IMR-90 (cell line): Measurements from ENCODE around the gene GDPD5. TPM values are rescaled to one million over a fixed set of nuclear protein-coding genes. Genes with fewer than 3 reads are reported as not detected.

Source experiments
- ATAC-seq: fragments of 200-7000 bp; cut with Tn5 transposase; 2 replicates; pipeline ENCODE4 v1.9.1; 2020; ENCODE audit warnings: low read depth, mild to moderate bottlenecking, moderate library complexity
- BruUV-seq: library from RNA; stranded (reverse); fragments of 400-500 nt; replicated peaks from 2 replicates; lab custom pipeline; 2021; lab: Mats Ljungman, UMichigan
- CTCF ChIA-PET: fragments of 300-600 bp; formaldehyde crosslinking; extraction: SDS; loops from one replicate; lab custom pipeline; 2021; ENCODE audit warnings: antibody characterized with exemption; lab: Yijun Ruan, JAX
- POLR2A ChIA-PET: fragments of 300-600 bp; sonication (Branson Sonifier 250); formaldehyde crosslinking; loops from one replicate; lab custom pipeline; 2022; ENCODE audit warnings: antibody characterized with exemption; ENCODE audit not compliant: unreplicated experiment; lab: Charles Lee
- DNase-seq: peaks from one replicate; pipeline ENCODE4 v3.0.0; 2013
- H2AFZ ChIP-seq: replicated peaks from 2 replicates; pipeline ENCODE3; 2013; ENCODE audit warnings: low read length, mild to moderate bottlenecking; ENCODE audit not compliant: poor library complexity
- H2AK5ac ChIP-seq: 2 replicates; pipeline ENCODE4 v1.6.1; 2013; ENCODE audit warnings: low read depth, low read length, inconsistent platforms
- H2AK9ac ChIP-seq: replicated peaks from 2 replicates; pipeline ENCODE3; 2013; ENCODE audit warnings: mild to moderate bottlenecking, low read depth, low read length, moderate library complexity; ENCODE audit not compliant: poor library complexity
- H2BK120ac ChIP-seq: 2 replicates; pipeline ENCODE4 v1.6.1; 2013; ENCODE audit warnings: low read depth, low read length, inconsistent platforms
- H2BK15ac ChIP-seq: 3 replicates; pipeline ENCODE4 v1.6.1; 2013; ENCODE audit warnings: low read depth, low read length, inconsistent platforms
- H2BK20ac ChIP-seq: 2 replicates; pipeline ENCODE4 v1.6.1; 2013; ENCODE audit warnings: low read depth, mild to moderate bottlenecking, inconsistent platforms, low read length, moderate library complexity
- H2BK5ac ChIP-seq: 2 replicates; pipeline ENCODE4 v1.6.1; 2013; ENCODE audit warnings: mild to moderate bottlenecking, low read depth, low read length, inconsistent platforms; ENCODE audit not compliant: poor library complexity, severe bottlenecking
- H3K14ac ChIP-seq: replicated peaks from 2 replicates; pipeline ENCODE4 v1.6.1; 2013; ENCODE audit warnings: low read depth, low read length, inconsistent platforms
- H3K18ac ChIP-seq: 2 replicates; pipeline ENCODE4 v1.6.1; 2013; ENCODE audit warnings: low read depth, low read length, control low read depth
- H3K23ac ChIP-seq: 2 replicates; pipeline ENCODE4 v1.6.1; 2013; ENCODE audit warnings: low read depth, low read length, inconsistent platforms
- H3K27ac ChIP-seq: 2 replicates; pipeline ENCODE4 v1.5.1; 2013; ENCODE audit warnings: mild to moderate bottlenecking, control low read depth, low read length; ENCODE audit not compliant: insufficient read depth
- H3K27me3 ChIP-seq: 2 replicates; pipeline ENCODE4 v1.6.1; 2013; ENCODE audit warnings: low read length; ENCODE audit not compliant: control insufficient read depth, insufficient read depth
- H3K36me3 ChIP-seq: 2 replicates; pipeline ENCODE4 v1.6.1; 2013; ENCODE audit warnings: low read length, mixed read lengths; ENCODE audit not compliant: control insufficient read depth, insufficient read depth
- H3K4ac ChIP-seq: 2 replicates; pipeline ENCODE4 v1.6.1; 2013; ENCODE audit warnings: low read depth, low read length, inconsistent platforms
- H3K4me1 ChIP-seq: 2 replicates; pipeline ENCODE4 v1.6.1; 2013; ENCODE audit warnings: low read length, mixed read lengths; ENCODE audit not compliant: control insufficient read depth, insufficient read depth
- H3K4me2 ChIP-seq: 2 replicates; pipeline ENCODE4 v1.6.1; 2013; ENCODE audit warnings: low read depth, mild to moderate bottlenecking, control low read depth, low read length, moderate library complexity
- H3K4me3 ChIP-seq: 2 replicates; pipeline ENCODE4 v1.5.1; 2013; ENCODE audit warnings: low read depth, mild to moderate bottlenecking, control low read depth, low read length, moderate library complexity; ENCODE audit not compliant: insufficient read depth
- H3K56ac ChIP-seq: 2 replicates; pipeline ENCODE4 v1.6.1; 2013; ENCODE audit warnings: low read length, inconsistent platforms; ENCODE audit not compliant: insufficient read depth; ENCODE audit errors: extremely low read depth
- H3K79me1 ChIP-seq, 2 experiments: 2 replicates each; pipeline ENCODE4 v1.6.1; 2013; ENCODE audit warnings: low read length in 2 of 2, inconsistent platforms in 1 of 2, low read depth in 1 of 2
- H3K9ac ChIP-seq: 2 replicates; pipeline ENCODE4 v1.6.1; 2013; ENCODE audit warnings: low read depth, low read length, control low read depth
- H3K9me1 ChIP-seq: 2 replicates; pipeline ENCODE4 v1.6.1; 2013; ENCODE audit warnings: low read length, inconsistent platforms; ENCODE audit not compliant: insufficient read depth
- H3K9me3 ChIP-seq: 2 replicates; pipeline ENCODE4 v1.6.1; 2013; ENCODE audit warnings: low read length; ENCODE audit not compliant: control insufficient read depth, insufficient read depth
- H4K20me1 ChIP-seq: 2 replicates; pipeline ENCODE4 v1.6.1; 2013; ENCODE audit warnings: low read length, inconsistent platforms; ENCODE audit not compliant: insufficient read depth
- H4K5ac ChIP-seq: 2 replicates; pipeline ENCODE4 v1.6.1; 2013; ENCODE audit warnings: mild to moderate bottlenecking, low read depth, low read length, control low read depth
- H4K8ac ChIP-seq, 2 experiments: 2 replicates each; pipeline ENCODE4 v1.6.1; 2013; ENCODE audit warnings: low read depth in 2 of 2, low read length in 2 of 2, control low read depth in 1 of 2, inconsistent platforms in 1 of 2
- H4K91ac ChIP-seq: 2 replicates; pipeline ENCODE4 v1.6.1; 2013; ENCODE audit warnings: low read depth, low read length, inconsistent platforms; ENCODE audit not compliant: insufficient read depth
- BHLHE40 ChIP-seq: fragments of 150-350 bp; IDR thresholded peaks from 2 replicates; pipeline ENCODE4 v1.6.1; 2016; ENCODE audit warnings: mild to moderate bottlenecking, low read depth, low read length
- CEBPB ChIP-seq: IDR thresholded peaks from 2 replicates; pipeline ENCODE4 v1.6.1; 2012; ENCODE audit warnings: low read depth, low read length, improper control_type of control experiment
- FOS ChIP-seq: fragments of 150-350 bp; IDR thresholded peaks from 2 replicates; pipeline ENCODE4 v1.6.1; 2016; ENCODE audit warnings: low read depth, low read length
- MAFK ChIP-seq: IDR thresholded peaks from 2 replicates; pipeline ENCODE4 v1.6.1; 2012; ENCODE audit warnings: low read depth, low read length, improper control_type of control experiment
- MAZ ChIP-seq: IDR thresholded peaks from 2 replicates; pipeline ENCODE4 v1.6.1; 2012; ENCODE audit warnings: low read depth, mild to moderate bottlenecking, low read length, improper control_type of control experiment, moderate library complexity, borderline replicate concordance
- MXI1 ChIP-seq: IDR thresholded peaks from 2 replicates; pipeline ENCODE4 v1.6.1; 2012; ENCODE audit warnings: low read depth, mild to moderate bottlenecking, low read length, moderate library complexity, borderline replicate concordance
- POLR2A ChIP-seq: IDR thresholded peaks from 2 replicates; pipeline ENCODE4 v1.6.1; 2012; ENCODE audit warnings: mild to moderate bottlenecking, low read depth, low read length
- RAD21 ChIP-seq: IDR thresholded peaks from 2 replicates; pipeline ENCODE4 v1.6.1; 2012; ENCODE audit warnings: low read length, improper control_type of control experiment
- RCOR1 ChIP-seq: IDR thresholded peaks from 2 replicates; pipeline ENCODE4 v1.6.1; 2012; ENCODE audit warnings: mild to moderate bottlenecking, low read length, improper control_type of control experiment; ENCODE audit not compliant: insufficient replicate concordance
- RFX5 ChIP-seq: IDR thresholded peaks from 2 replicates; pipeline ENCODE4 v1.8.0; 2012; ENCODE audit warnings: low read depth, mild to moderate bottlenecking, low read length, moderate library complexity
- whole genome bisulfite sequencing, 2 experiments: methylation state at CpG; one replicate each; pipeline versions ENCODE4 v1.1.5 to v1.1.7; 2013; ENCODE audit warnings: missing lambda C conversion rate in 2 of 2; ENCODE audit not compliant: insufficient read length in 1 of 2; ENCODE audit errors: extremely low coverage in 2 of 2; 5-methylcytosine and 5-hydroxymethylcytosine counted together
- dilution Hi-C: fragments of 300-500 bp; cut with HindIII; formaldehyde crosslinking; loops from one replicate; pipeline ENCODE4 v1.14.3; 2018; ENCODE audit warnings: low sequenced_read_pairs; ENCODE audit not compliant: unreplicated experiment
- in situ Hi-C: fragments of 300-500 bp; cut with MboI; formaldehyde crosslinking; loops from 3 replicates; pipeline ENCODE4 v1.14.3; 2019; ENCODE audit warnings: low sequenced_read_pairs, inconsistent platforms, mixed read lengths
- intact Hi-C: fragments of 100-400 bp; cut with micrococcal nuclease; formaldehyde crosslinking; loops from 2 replicates; pipeline ENCODE4 v1.10.0; 2022
- polyA plus RNA-seq, 3 experiments: library from polyadenylated mRNA; depleted of rRNA; stranded (reverse); fragments of >200 nt; gene quantifications; 2 replicates each; pipeline ENCODE4 v1.2.3, GENCODE V29; 2012; ENCODE audit warnings: low replicate concordance in 1 of 3
- total RNA-seq: library from RNA; depleted of rRNA; stranded (reverse); fragments of >200 nt; gene quantifications from 2 replicates; pipeline ENCODE4 v1.2.3, GENCODE V29; 2012
- TF ChIP-seq, protein P1 (sequence below): fragments of 150-350 bp; IDR thresholded peaks from 2 replicates; pipeline ENCODE4 v1.6.1; 2016; ENCODE audit warnings: low read depth, mild to moderate bottlenecking, low read length, moderate library complexity, borderline replicate concordance
- TF ChIP-seq, protein P2 (sequence below): fragments of 150-350 bp; IDR thresholded peaks from 2 replicates; pipeline ENCODE4 v1.6.1; 2017; ENCODE audit warnings: mild to moderate bottlenecking, antibody characterized with exemption, low read length, low read depth
- TF ChIP-seq, protein P3 (sequence below): conservative IDR thresholded peaks from 2 replicates; pipeline ENCODE4 v1.5.1; 2012; ENCODE audit warnings: mild to moderate bottlenecking, low read depth, low read length, improper control_type of control experiment

The GDPD5 gene
- total and polyA plus RNA-seq, 2 of the 4 experiments (the other 2 are of a cell fraction): 2.0 to 7.9 TPM

DNA sequence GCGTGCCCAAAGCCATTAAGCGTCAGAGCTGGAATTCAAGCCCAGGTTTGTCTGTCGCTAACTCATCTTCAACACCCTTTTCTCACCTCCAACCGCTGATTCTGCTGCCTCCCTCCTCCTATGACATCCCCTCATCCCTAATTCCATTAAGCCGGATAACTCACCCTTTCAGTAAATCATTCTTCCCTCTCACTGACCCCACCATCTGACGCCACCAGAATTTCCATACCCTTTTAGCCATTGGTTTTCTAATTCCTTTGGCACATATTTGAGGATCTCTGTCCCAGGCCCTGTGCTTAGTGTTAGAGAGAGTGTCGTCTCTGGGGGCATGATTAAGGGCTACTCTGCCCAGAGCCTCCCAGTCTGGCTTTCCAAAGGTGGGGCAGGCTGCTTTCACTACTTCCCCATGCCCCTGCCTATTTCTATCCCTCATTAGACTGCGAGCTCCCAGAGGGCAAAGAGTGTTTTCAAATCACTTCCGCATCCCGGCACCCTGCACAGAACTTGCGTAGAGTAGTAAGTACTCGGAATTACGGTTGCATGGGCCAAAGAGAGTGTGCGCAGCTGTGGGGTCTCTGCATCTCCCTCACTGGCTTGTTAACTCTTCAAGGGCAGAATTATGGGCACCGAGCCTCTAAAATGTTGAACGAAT is 96.6 kb downstream of the GDPD5 start (continued):
- no peak for TF ChIP-seq POLR2A

DNA sequence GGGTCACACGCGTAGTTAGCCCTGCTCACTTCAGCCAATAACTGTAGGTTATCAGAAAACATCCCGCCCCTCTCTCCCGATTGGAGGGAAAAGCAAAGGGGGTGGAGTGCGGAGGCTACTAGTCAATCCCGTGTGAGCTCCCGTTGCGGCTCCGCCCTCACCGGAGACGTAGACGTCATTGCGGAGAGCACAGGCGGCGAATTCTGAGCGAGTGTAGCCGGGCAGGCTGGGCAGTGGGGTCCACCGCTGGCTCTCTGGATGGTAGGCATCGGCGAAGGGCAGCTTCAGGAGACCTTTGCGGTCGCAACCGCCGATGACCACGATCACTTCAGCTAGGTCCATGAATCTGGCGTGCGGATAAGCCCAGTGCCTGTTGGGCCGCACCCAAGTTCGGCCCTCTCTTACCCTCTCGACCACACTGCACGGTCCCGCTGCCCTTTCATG is 97.4 kb downstream of the GDPD5 start:
- no peak overlapping the region for H3K23ac ChIP-seq
- TF ChIP-seq RCOR1: no peak
- no peak for TF ChIP-seq MAFK
- no peak for TF ChIP-seq MAZ
- no peak for TF ChIP-seq RFX5
- TF ChIP-seq, protein P1, sequence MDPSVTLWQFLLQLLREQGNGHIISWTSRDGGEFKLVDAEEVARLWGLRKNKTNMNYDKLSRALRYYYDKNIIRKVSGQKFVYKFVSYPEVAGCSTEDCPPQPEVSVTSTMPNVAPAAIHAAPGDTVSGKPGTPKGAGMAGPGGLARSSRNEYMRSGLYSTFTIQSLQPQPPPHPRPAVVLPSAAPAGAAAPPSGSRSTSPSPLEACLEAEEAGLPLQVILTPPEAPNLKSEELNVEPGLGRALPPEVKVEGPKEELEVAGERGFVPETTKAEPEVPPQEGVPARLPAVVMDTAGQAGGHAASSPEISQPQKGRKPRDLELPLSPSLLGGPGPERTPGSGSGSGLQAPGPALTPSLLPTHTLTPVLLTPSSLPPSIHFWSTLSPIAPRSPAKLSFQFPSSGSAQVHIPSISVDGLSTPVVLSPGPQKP: no peak
- TF ChIP-seq BHLHE40: no peak
- TF ChIP-seq POLR2A: no peak
- TF ChIP-seq MXI1: no peak
- TF ChIP-seq CEBPB: no peak
- no peak for TF ChIP-seq RAD21
- TF ChIP-seq, protein P2, sequence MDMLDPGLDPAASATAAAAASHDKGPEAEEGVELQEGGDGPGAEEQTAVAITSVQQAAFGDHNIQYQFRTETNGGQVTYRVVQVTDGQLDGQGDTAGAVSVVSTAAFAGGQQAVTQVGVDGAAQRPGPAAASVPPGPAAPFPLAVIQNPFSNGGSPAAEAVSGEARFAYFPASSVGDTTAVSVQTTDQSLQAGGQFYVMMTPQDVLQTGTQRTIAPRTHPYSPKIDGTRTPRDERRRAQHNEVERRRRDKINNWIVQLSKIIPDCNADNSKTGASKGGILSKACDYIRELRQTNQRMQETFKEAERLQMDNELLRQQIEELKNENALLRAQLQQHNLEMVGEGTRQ: no peak
- TF ChIP-seq FOS: no peak
- TF ChIP-seq, protein P3, sequence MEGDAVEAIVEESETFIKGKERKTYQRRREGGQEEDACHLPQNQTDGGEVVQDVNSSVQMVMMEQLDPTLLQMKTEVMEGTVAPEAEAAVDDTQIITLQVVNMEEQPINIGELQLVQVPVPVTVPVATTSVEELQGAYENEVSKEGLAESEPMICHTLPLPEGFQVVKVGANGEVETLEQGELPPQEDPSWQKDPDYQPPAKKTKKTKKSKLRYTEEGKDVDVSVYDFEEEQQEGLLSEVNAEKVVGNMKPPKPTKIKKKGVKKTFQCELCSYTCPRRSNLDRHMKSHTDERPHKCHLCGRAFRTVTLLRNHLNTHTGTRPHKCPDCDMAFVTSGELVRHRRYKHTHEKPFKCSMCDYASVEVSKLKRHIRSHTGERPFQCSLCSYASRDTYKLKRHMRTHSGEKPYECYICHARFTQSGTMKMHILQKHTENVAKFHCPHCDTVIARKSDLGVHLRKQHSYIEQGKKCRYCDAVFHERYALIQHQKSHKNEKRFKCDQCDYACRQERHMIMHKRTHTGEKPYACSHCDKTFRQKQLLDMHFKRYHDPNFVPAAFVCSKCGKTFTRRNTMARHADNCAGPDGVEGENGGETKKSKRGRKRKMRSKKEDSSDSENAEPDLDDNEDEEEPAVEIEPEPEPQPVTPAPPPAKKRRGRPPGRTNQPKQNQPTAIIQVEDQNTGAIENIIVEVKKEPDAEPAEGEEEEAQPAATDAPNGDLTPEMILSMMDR: no peak

More for the DNA sequence above, 97.4 kb downstream of the GDPD5 start:
- POLR2A ChIA-PET: no interaction called here
- BruUV-seq: no TSS peak
- Histone ChIP-seq H3K4ac (no peak overlapping the region), H2BK20ac (no peak overlapping the region), H3K79me1 (no peaks in the 10 kb centered on the region), H2AK5ac (no peak overlapping the region), H3K4me2 (peak overlapping the region; percentile 79), H3K9me3 (peaks cover 6% of the 10 kb centered on the region), H3K9ac (no peak overlapping the region), H3K27ac (no peak overlapping the region; the same call in 1 of the 2 replicates), H2AK9ac (peak overlapping the region; percentile 25), H3K14ac (no peak overlapping the region), H4K8ac (peak overlapping the region in 1 of 2 experiments; percentile 65; a peak in 2 of 4 replicates), H3K9me1 (no peaks in the 10 kb centered on the region), H2AFZ (peak overlapping the region; percentile 85), H3K4me1 (0 out of 2 replicates have a peak, but pooled peaks cover 3% of the 10 kb centered on the region), H3K18ac (no peak overlapping the region), H2BK5ac (no peak overlapping the region), H4K5ac (no peak overlapping the region), H3K27me3 (peaks cover 32% of the 10 kb centered on the region), H2BK15ac (no peak overlapping the region), H2BK120ac (no peak overlapping the region), H3K56ac (no peak overlapping the region), H3K36me3 (peaks cover 7% of the 10 kb centered on the region), H4K20me1 (0 out of 2 replicates have a peak, but pooled peaks cover 3% of the 10 kb centered on the region), H3K4me3 (peak overlapping the region; percentile 34), H4K91ac (no peak overlapping the region)
- ATAC-seq: peak; percentile 55
- peak; percentile 76 for DNase-seq
- whole genome bisulfite sequencing, 2 experiments: 49% methylated on average over 22 of the region's 32 CpGs; no CpG with 5 or more reads in 1 of the 2 experiments
- intact Hi-C loops: no loop called here
- in situ Hi-C loops: no loop called here
- dilution Hi-C loops: no loop called here
- CTCF ChIA-PET: no interaction called here
